Stimulated activated CD8-positive, alpha-beta memory T cell treated with anti-CD3 and anti-CD28 coated beads, Interleukin-7, amount 100 ng/mL, for 4 hours (primary cell): ENCODE results near the gene XPO5.
"Not testable (repeated sequence)": the region's sequence is repeated elsewhere in the genome, so short reads cannot be mapped to it uniquely, and the experiment has no call there.

Experiments
- DNase-seq, 2 donors: peaks; one replicate each; pipeline ENCODE4 v3.0.0-alpha.2; 2020; ENCODE audit warnings: low read depth in 2 of 2

The XPO5 gene

GRCh38 chr6:43498291-43498690, 77.5 kb downstream of the XPO5 start:
- not testable (repeated sequence) for DNase-seq

- no peak for DNase-seq
These were observed 78.1 kb downstream of the XPO5 start for GRCh38 chr6:43497689-43498088.

- no peak for DNase-seq
These were observed 78.8 kb downstream of the XPO5 start for GRCh38 chr6:43497129-43497396.

GRCh38 chr6:43496370-43497128, 79.3 kb downstream of the XPO5 start:
- no peak for DNase-seq

- DNase-seq: no peak
These were observed 80.4 kb downstream of the XPO5 start for GRCh38 chr6:43495409-43495941.

GRCh38 chr6:43494766-43495165, 81.1 kb downstream of the XPO5 start:
- no peak for DNase-seq

GRCh38 chr6:43494321-43494720, 81.5 kb downstream of the XPO5 start:
- DNase-seq: no peak

GRCh38 chr6:43493833-43494232, 82.0 kb downstream of the XPO5 start:
- no peak for DNase-seq

- no peak for DNase-seq
These were observed 82.6 kb downstream of the XPO5 start for GRCh38 chr6:43493230-43493629.

GRCh38 chr6:43492673-43493072, 83.2 kb downstream of the XPO5 start:
- no peak for DNase-seq

- DNase-seq: no peak
These were observed 83.8 kb downstream of the XPO5 start for GRCh38 chr6:43491750-43492661.

- DNase-seq: no peak
These were observed 85.3 kb downstream of the XPO5 start for GRCh38 chr6:43490523-43490939.

GRCh38 chr6:43489277-43490072, 86.4 kb downstream of the XPO5 start:
- no peak for DNase-seq

- DNase-seq: no peak
These were observed 87.1 kb downstream of the XPO5 start for GRCh38 chr6:43488667-43489276.

- DNase-seq: no peak
These were observed 94.1 kb downstream of the XPO5 start for GRCh38 chr6:43481591-43482236.

- DNase-seq: no peak
These were observed 94.8 kb downstream of the XPO5 start for GRCh38 chr6:43481075-43481474.

- no peak for DNase-seq
These were observed 97.8 kb downstream of the XPO5 start for GRCh38 chr6:43478008-43478372.

- peak; percentile 93 for DNase-seq
These were observed 98.4 kb downstream of the XPO5 start, which contains the start of gene TJAP1 for GRCh38 chr6:43477235-43478007. Gene TJAP1, plus strand, starts transcription at chr6:43477570. Its CDS starts 21,432 bp downstream, at chr6:43499002.

GRCh38 chr6:43476746-43477145, 99.1 kb downstream of the XPO5 start:
- no peak for DNase-seq

GRCh38 chr6:43475516-43475915, 100.3 kb downstream of the XPO5 start:
- DNase-seq: no peak
